Measurements from ENCODE around the gene ENDOV.

ENDOV gene

DNA sequence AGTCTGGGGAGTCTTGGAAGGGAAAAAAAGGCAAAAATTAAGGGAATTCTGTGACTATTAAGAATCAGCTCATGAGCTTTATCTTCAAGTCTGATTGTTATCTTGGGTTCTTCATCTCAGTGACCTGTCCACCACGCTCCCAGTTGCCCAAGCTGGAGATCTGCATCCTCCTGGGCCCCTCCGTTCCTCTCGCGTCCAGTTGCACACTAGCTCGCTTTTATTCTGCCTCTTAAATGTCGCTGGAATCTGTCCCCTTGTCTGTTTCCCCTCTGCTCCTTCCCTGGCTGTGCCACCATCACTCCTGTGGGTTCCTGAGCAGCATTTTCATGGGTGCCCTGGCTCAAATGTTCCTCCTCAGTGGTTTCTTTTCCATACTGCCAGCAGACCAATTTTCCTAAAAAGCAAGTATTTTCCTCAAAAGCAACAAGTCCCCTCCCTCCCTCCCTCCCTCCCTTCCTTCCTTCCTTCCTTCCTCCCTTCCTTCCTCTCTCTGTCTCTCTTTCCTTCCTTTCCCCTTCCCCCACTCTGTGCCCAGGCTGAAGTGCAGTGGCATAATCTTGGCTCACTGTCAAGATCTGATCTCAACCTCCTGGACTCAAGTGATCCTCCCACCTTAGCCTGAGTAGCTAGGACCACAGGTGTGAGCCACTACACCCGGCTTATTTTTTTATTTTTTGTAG lies 1.4 kb downstream of the ENDOV start:
- DNase-seq (ENCODE audit: low spot score), result no peak

DNA sequence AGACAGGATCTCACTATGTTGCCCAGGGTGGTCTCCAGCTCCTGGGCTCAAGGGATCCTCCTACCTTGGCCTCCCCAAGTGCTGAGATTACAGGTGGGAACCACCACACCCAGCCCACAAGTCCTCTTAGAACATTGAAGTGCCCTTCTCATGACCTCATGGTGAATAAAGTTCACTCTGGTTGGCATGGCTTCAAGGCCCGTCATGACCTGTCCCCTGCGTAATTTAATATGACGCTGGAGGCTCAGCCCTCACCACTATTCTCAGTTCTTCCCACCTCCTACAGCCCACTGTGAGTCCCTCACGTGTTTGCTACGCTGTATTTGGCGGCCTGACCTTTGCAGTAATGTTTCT lies 1.9 kb downstream of the ENDOV start:
- no peak for DNase-seq (ENCODE audit: low spot score)

DNA sequence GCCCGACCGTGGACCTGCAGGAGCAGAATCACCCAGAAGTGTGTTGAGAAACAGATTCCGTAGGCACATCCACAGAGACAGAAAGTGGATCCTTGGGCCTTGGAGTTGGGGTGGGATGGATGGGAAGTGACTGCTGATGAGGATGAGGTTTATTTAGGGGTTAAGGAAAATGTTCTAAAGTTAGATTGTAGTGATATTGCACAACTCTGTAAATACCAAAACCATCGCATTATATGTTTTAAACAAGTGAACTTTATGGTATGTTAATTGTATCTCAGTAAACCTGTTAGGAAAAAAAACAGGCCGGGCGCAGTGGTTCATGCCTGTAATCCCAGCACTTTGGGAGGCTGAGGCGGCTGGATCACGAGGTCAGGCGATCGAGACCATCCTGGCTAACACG lies 3.6 kb downstream of the ENDOV start:
- DNase-seq (ENCODE audit: low spot score), result no peak

DNA sequence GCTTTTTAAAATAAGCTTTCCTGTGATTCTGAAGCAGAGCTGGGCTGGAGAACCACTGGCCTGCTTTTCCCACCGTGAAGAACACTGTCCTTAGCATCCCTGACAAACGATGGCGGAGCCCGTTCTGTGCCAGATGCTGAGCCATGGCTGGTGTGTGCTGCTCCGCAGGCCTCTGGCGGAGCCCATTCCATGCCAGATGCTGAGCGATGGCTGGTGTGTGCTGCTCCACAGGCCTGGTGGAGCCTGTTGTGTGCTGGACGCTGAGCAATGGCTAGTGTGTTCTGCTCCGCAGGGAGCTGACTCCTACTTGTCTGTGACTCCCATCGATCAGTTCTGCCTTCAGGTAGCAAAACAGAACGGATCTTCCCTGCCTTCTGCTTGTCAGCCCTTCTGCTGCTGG lies 4.3 kb downstream of the ENDOV start:
- DNase-seq (ENCODE audit: low spot score), result peak; percentile 20

DNA sequence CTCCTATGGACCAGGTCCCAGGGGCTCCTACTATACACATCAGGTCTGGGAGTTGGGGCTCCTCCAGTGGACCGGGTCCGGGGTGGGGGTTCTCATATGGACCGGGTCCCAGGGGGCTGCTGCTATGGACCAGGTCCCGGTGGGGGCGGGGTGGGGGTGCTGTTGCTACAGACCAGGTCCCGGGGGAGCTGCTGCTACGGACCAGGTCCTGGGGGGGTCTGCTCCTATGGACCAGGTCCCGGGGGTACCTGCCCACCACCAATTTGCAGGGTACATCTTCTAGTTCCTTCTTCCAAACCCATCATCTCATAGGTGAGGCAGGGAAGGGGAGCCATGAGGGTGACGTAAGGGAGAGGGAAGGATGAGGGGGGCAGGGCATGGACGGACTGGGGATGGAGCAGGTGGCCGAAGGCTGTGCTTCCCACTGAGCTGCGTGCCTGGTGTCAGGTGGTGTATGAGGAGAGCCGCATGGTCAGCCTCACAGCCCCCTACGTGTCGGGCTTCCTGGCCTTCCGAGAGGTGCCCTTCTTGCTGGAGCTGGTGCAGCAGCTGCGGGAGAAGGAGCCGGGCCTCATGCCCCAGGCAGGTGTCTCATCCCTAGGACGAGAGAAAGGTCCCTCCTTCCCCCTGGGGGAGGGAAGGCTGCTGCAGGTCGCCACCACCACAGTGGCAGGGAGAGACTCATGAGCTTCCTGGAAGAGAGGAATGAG lies 6.6 kb downstream of the ENDOV start:
- peak; percentile 36 for DNase-seq (ENCODE audit: low spot score)

DNA sequence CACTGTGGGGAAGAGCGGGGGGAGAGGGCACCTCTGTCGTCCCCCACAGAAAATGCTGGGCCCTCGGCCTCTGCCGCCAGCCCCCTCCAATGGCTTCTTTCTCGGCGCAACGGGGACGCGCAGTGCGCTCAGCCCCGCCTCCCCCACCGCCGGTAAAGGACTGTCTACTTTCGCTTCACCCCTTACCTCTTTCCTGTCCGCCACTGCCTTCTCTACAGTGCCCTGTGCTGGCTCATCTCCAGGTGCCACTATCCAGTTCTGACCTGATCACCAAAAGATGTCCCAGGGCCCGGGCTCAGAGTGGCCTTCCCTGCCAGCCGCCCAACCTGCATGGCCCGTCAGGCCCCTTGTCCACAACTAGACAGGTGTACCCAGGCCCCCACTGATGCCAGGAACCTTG lies 7.3 kb downstream of the ENDOV start:
- peak; percentile 21 for DNase-seq (ENCODE audit: low spot score)

DNA sequence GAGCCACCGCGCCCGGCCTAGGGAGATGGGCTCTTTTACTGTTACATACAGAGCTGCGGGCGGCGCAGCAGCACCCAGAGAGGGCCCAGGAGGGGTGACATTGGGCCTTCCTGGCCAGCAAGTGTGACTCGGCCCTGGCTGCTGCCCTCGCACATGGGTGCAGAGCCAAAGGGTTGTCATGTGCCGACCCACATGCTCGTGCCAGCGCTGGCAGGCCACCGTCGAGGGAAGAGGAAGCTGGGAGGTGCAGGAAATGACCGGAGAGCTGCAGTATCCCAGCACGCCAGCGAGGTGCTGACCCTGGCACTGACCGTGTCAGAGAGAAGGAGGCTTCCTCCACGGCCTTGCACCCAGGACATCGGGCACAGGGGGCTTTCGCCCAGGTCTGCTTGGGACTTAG lies 8.0 kb downstream of the ENDOV start:
- peak; percentile 30 for DNase-seq (ENCODE audit: low spot score)

DNA sequence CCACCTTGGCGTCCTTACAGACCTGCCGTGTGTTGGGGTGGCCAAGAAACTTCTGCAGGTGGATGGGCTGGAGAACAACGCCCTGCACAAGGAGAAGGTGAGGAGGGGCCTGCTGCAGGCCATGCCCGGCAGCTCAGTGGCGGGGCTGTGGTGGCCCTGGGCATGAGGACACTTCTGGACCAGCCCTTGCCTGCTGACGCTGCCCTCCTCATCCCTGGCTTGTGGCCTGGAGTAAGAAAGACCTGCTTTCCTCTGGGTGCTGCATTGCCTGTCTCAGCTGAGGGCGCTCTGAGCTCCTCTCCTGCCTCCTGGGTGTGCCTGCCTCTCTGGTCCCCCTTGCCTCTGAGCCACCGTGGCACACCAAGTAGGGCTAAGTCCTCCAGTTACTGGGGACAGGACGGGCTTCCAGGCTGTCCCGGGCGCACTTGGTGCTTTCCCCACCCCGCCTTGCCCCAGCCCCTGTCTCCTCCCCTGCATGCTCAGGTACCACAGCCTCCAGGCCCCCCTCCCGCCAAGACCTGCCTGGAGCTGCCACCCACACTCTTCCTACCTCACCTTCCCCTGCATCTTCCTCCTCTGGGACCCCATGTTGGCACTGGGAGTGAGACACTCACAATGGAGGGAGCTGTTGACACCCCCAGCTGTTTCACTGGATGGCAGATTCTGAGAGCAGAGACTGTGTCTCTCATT lies 8.7 kb downstream of the ENDOV start:
- peak; percentile 35 for DNase-seq (ENCODE audit: low spot score)

DNA sequence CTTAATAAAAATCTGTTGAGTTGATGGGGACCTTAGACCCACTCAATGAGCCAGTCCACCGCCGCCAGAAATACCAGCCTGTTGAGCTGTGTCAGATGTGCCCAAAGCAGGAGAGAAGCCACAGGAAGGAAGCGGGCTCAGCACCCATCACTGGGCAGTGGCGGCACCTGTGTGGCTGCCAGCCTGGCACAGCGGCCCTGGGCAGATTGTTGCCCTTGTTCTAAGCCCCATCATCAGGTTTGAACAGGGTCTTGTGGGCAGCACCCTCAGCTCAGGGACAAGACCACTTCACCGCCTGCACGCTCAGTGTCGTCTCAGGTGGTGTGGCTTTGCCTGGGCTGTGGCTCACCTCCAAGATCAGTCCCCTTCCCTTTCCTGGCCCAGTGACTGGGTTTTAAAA lies 9.3 kb downstream of the ENDOV start:
- peak; percentile 27 for DNase-seq (ENCODE audit: low spot score)

DNA sequence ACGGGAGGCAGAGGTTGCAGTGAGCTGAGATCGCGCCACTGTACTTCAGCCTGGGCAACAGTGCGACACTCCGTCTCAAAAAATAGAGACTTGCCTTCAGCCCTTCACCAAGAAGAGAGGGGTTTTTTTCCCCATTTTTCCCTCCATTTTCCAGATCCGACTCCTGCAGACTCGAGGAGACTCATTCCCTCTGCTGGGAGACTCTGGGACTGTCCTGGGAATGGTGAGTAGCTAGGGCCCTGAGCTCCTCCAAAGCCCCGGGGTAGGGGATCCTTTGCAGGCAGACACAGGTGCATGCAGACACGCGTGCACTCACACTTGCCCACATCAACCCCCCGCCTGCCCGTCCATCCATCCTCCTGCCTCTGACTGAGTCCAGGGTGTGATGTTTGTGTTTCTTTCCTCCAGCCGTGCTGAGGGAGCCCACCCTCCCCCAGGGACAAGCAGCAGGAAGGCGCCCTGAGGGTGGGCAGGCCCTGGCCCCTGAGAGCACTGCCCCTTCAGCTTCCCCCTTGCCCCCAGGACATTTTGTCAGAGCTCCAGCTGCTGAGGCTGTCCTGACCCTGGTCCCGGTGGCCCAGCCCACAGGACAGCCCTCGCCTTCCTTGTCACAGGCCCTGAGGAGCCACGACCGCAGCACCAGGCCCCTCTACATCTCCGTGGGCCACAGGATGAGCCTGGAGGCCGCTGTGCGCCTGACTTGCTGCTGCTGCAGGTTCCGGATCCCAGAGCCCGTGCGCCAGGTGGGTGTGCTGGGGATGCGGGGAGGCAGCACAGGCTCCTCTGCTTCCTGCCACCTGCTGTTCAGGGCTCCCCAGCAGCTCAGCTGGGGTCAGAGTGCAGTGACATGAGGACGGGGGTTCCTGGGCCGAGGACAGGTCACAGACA lies 10.2 kb downstream of the ENDOV start:
- DNase-seq (ENCODE audit: low spot score), result peak; percentile 53

DNA sequence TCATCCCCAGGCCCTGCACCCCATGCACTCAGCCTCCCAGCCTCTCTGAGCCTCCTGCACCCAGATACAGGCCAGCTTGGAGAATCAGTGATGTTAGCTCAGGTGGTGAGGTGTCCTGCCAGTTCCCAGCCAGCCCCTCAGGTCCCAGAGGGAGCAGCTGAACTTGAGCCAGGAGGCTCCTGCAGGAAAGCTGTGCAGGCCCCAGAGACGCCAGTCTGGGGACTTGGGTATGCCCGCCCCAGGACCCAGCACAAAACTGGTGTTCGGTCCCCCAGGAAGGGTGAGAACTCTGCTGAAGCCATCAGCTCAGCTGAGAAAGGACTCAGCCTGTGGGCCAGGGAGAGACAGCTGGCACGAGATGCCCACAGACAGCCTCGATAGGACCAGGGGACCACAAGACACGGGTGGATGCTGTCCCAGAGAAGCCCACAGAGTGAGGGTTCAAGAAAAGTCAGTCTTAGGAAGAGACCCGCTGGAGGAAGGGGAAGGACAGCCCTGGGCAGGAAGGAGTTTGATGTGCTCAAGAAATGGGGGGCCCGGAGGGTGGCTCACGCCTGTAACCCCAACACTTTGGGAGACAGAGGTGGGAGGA lies 11.0 kb downstream of the ENDOV start:
- DNase-seq (ENCODE audit: low spot score), result peak; percentile 42

DNA sequence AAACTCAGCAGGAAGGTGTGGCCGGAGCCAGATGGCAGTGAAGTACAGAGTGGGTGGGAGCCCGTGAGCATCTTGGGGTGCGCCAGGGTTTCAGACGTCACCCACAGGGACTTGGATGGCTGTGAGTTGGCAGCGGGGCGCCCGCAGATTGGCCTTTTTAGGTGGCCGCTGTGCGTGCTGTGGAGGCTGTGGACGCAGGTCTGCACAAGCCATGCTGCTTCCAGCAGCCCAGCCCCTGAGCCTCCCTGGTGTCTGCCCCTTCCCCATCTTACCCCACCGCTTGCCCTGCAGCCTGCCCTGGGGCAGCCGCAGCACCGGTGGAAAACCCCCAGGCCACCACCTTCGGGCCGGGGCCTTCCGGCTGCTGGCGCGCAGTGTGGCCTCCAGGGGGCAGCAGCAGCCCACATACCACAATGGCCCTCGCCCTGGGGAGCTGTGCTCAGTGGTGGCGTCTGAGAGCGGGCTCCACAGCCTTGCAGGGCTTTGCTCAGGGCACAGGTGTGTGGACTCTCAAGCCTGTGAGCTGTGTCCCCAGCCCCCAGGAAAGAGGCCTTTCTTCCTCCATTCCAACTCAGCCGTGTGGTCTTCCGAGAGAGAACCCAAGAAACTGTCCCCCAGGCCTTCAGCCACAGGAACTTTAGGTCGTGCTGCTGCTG lies 11.8 kb downstream of the ENDOV start:
- DNase-seq (ENCODE audit: low spot score), result peak; percentile 99

DNA sequence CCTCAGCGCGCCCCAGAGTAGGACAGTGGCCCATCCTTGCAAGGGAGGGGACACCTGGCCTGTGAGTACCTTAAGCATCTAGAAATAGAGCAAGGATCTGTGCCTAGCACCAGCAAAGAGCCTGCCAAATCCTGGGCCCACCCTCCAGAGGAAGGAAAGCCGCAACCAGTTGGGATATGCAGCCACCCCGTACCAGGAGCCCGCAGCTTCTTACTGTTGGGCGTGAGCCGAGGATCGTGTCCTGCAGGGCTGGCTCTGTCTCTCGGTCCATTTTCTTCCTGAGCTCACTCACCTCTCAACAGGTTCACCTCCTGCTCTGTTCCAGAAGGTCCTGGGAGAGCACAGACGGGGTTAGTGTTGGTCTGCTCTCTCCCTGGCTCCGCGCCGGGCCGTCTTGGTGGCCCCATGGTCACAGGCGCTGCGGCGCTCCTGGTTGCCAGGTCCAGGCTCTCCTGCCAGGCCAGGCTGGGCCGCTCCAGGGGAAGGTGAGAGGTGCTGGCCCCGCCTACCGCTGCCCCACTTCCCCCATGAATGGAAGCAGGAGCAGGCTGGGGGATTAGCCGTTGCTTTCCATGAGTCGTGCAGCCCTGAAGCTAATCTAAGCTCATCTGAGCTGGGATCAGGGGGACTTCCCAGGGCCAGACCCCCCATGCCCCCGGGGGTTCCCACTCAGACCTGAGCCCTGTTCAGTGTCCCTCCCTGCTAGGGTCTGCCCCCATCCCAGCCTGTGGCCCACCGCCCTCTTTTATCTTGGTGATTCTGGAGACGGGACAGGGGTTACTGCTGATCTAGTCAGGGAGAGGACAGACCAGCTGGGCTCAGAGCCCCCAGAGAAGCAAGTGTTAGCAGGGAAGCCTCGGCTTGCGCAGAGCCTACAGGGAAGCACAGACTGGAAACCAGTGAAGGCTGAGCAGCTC lies 12.7 kb downstream of the ENDOV start:
- peak; percentile 84 for DNase-seq (ENCODE audit: low spot score)

DNA sequence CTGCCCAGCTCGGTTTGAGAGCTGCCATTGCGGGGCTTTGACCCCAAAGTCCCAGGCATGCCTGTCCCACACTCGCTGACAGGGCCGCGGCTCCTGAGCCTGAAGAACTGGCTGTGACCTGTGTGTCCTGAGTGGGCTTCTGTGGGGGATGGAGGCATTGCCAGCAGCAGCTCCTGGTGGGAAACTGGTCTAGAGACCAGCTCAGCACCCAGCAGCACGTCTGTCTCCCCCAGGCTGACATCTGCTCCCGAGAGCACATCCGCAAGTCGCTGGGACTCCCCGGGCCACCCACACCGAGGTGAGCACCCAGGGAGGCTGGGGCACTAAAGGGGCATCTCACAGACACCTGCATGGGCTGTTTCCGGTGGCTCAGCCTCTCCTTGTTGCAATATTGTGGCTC lies 13.4 kb downstream of the ENDOV start:
- no peak for DNase-seq (ENCODE audit: low spot score)

DNA sequence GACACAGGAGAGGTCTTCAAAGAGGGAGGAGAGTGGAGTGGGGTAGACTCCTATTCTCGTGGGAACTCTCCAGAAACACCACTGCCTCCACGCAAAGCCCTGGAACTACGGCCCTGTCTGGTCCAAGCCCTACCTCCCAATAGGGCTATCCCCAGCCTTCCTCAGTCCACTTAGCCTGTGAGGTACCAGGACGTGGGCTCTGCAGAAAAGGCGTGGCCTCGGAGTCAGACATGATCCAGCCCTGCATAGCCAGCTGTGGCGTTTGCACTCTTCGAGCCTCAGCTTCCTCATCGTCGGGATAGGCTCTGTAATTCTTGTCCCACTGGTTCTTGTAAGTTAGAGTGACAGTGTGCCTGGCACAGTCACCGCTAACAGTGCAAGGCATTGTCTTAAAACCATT lies 13.8 kb downstream of the ENDOV start:
- DNase-seq (ENCODE audit: low spot score), result no peak

DNA sequence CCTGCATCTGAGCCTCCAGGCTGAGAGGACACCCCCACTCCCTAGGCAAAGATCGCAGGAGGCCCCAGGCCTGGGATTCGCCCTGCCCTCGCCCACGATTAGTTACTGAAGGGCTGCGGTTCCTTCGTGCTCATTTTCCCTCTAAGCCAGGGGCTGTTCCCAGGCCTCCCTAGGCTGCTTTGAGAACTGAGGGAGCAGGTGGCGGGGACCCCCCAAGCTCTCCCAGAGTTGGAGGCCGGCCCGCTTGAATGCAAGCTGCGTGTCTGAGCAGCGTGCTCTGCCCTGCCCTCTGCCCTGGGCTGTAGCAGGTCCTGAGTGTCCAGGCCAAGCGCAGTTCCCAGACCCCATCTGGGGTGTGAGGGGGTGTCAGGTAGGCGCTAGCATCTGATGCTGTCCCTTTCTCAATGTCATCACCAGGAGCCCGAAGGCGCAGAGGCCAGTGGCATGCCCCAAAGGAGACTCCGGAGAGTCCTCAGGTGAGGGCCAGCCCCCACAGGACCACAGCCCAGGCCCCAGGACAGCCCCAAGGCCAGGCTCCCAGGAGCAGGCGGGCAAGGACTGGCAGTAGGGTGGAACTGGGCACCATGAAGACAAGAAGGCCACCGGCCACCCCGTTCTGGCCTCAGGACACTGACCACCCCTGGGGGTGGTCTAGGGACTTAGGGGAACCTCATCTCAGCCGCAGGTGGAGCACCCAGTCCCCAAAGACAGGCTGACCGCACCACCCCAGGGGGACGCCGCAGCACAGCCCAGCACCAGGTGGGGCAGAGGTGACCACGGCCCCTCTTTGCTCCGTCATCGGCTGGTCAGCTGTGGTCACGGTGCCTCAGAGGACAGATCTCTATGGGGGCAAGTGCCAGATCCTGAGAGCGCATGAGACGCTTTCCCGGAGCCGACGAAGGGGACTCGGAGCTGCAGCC lies 14.6 kb downstream of the ENDOV start:
- DNase-seq (ENCODE audit: low spot score), result no peak

DNA sequence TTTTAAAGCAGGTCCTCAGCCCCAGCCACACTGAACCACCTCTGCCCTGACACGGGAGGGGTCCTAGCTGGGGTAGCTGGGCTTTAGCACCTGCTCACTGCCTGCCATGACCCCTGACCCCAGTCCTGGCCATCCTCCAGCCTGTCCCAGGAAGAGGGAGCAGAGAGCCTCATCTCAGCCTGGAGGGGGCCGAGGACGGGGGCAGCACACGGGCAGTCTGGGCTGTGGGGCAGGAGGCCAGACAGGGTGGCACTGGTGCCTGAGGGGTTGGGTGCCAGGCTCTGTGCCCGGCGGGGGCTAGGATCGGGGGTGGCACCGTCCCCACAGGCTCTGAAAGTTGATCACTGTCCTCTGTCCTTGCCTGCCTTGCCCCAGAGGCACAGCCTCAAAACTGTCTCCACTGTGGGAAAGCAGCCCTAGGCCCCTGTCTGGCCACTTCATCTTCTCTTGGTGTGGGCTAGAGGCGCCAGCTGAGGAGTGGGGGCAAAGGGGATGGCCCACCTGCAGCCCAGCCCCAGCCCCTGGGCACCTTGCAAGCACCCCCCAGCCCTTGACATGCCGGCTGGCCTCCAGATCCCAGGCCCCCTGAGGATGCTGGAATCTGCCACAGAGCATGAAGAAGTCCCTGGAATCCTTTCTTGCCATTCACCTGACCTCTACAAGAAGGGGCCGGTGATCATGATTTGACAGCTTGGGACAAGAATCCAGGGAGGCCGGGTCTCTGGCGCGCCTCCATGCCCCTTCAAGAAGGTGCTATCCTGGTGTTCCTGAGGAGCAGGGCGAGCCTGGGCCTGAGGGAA lies 15.7 kb downstream of the ENDOV start:
- no peak for DNase-seq (ENCODE audit: low spot score)

Data from D341Med (cell line).